NT2/D1 (cell line): ENCODE data around the gene ARMS2.

Experiments
- SUZ12 ChIP-seq: IDR thresholded peaks from 2 replicates; pipeline ENCODE4 v1.6.1; 2011; ENCODE audit not compliant: insufficient read length, insufficient read depth; ENCODE audit errors: extremely low read depth
- YY1 ChIP-seq: IDR thresholded peaks from 2 replicates; pipeline ENCODE4 v1.6.1; 2011; ENCODE audit not compliant: insufficient read length, insufficient read depth

- TF ChIP-seq YY1 (no peak), SUZ12 (no peak)
These were observed 32.8 kb downstream of the ARMS2 start for GRCh38 chr10:122487174-122487765.
